Activated B cell treated with CpG ODN at 0.5 μM for 24 hours (primary cell): ENCODE results near the gene HIVEP3. TPM values are rescaled to one million over a fixed set of nuclear protein-coding genes. Genes with fewer than 3 reads are reported as not detected.

Experiments used
- ATAC-seq: fragments of 200-7000 bp; cut with Tn5 transposase; one replicate; pipeline ENCODE4 v1.10.0; 2021; ENCODE audit warnings: low read depth, mild to moderate bottlenecking, moderate library complexity
- CTCF ChIA-PET: fragments of 350-600 bp; sonication (Branson Sonifier 250); formaldehyde crosslinking; loops from one replicate; lab custom pipeline; 2021; ENCODE audit warnings: antibody characterized with exemption; lab: Charles Lee
- POLR2A ChIA-PET: fragments of 350-600 bp; sonication (Branson Sonifier 250); formaldehyde crosslinking; loops from one replicate; lab custom pipeline; 2021; ENCODE audit warnings: antibody characterized with exemption; lab: Charles Lee
- DNase-seq: peaks from one replicate; pipeline ENCODE4 v3.0.0; 2022
- H3K27ac Mint-ChIP-seq: one replicate; pipeline ENCODE4 v1.8.0; 2020; ENCODE audit warnings: mixed read lengths
- H3K27me3 Mint-ChIP-seq: one replicate; pipeline ENCODE4 v1.8.0; 2021; ENCODE audit warnings: mixed read lengths
- H3K36me3 Mint-ChIP-seq: one replicate; pipeline ENCODE4 v1.8.0; 2021; ENCODE audit warnings: low read depth, mixed read lengths
- H3K4me1 Mint-ChIP-seq: one replicate; pipeline ENCODE4 v1.8.0; 2021; ENCODE audit warnings: mixed read lengths
- H3K4me3 Mint-ChIP-seq: one replicate; pipeline ENCODE4 v1.8.0; 2020; ENCODE audit warnings: mild to moderate bottlenecking, mixed read lengths
- H3K9me3 Mint-ChIP-seq: one replicate; pipeline ENCODE4 v1.8.0; 2020; ENCODE audit warnings: mixed read lengths
- intact Hi-C: fragments of 100-400 bp; cut with micrococcal nuclease; formaldehyde crosslinking; loops from one replicate; pipeline ENCODE4 v1.15.1; 2024
- total RNA-seq: library from RNA; stranded (reverse); gene quantifications from 2 replicates; pipeline ENCODE4 v1.2.3, GENCODE V29; 2022
- TF ChIP-seq, protein P1 (sequence below): fragments of 200-600 bp; IDR thresholded peaks from one replicate; pipeline ENCODE4 v1.8.0; 2022; ENCODE audit warnings: antibody characterized with exemption, mild to moderate bottlenecking

HIVEP3 gene
- total RNA-seq, 1 donor from 2014 or later, result 14.4 TPM

DNA sequence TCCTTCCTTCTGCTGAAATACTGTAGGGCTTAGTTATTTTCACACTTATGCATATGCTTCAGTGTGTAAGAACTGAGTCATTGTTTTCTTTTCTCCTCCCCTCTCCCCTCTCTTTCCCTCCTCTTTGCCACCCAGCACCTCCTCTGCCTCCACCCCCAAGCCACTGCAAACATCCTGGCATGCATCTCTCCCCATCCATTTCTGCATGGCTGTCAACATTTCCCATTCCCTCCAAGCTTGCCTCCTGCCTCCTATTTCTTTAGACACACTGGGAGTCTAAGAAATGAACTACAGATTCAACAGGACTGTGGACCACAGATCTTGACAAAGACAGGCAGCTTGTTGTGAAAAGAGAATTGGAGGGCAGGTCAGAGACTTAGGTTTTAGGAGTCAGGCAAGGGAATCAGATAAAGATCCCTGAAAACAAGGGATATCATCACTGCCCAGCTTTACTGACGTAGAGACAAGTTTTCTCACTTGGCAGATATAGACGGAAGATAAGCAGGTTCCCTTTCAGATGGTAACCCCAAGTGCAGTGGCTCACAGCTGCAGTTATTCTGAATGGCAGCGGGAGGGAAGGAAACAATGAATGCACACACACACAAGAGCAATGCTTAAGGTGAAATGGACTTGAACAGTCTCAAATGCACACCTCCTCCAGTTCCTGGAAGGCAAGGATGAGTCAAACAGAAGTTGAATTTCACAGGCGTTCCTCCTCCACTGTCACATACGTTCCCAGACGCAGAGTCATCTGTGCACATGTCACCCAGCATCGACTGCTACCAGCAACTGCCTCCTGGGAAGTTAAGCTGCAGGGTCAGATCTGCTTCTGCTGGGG lies 56.1 kb downstream of the HIVEP3 start:
- Mint-ChIP-seq H3K36me3 (no peaks in the 10 kb centered on the region), H3K9me3 (no peaks in the 10 kb centered on the region), H3K4me3 (no peak overlapping the region), H3K4me1 (peaks cover 19% of the 10 kb centered on the region), H3K27ac (no peak overlapping the region), H3K27me3 (peaks cover 4% of the 10 kb centered on the region)
- TF ChIP-seq, protein P1, sequence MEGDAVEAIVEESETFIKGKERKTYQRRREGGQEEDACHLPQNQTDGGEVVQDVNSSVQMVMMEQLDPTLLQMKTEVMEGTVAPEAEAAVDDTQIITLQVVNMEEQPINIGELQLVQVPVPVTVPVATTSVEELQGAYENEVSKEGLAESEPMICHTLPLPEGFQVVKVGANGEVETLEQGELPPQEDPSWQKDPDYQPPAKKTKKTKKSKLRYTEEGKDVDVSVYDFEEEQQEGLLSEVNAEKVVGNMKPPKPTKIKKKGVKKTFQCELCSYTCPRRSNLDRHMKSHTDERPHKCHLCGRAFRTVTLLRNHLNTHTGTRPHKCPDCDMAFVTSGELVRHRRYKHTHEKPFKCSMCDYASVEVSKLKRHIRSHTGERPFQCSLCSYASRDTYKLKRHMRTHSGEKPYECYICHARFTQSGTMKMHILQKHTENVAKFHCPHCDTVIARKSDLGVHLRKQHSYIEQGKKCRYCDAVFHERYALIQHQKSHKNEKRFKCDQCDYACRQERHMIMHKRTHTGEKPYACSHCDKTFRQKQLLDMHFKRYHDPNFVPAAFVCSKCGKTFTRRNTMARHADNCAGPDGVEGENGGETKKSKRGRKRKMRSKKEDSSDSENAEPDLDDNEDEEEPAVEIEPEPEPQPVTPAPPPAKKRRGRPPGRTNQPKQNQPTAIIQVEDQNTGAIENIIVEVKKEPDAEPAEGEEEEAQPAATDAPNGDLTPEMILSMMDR, result no peak
- POLR2A ChIA-PET, result no interaction called here
- DNase-seq, result no peak
- CTCF ChIA-PET, result interaction anchor here (1.1 kb wide), 1 partner anchor 288 kb away, joined by 4 read pairs; no protein-coding TSS in a partner anchor
- ATAC-seq, result no peak
- intact Hi-C loops, result no loop called here

GRCh38 chr1:41861535-41862383 lies 57.0 kb downstream of the HIVEP3 start:
- ChIA-PET POLR2A (no interaction called here), CTCF (interaction anchor here (0.8 to 1.1 kb wide), 2 partner anchors 50 to 287 kb away, joined by 3 to 4 read pairs; no protein-coding TSS in a partner anchor)
- no peak for DNase-seq
- Mint-ChIP-seq H3K36me3 (no peaks in the 10 kb centered on the region), H3K4me1 (peaks cover 18% of the 10 kb centered on the region), H3K27ac (no peak overlapping the region), H3K27me3 (peaks cover 4% of the 10 kb centered on the region), H3K9me3 (no peaks in the 10 kb centered on the region), H3K4me3 (no peak overlapping the region)
- TF ChIP-seq, protein P1, result no peak
- ATAC-seq, result no peak
- intact Hi-C loops, result no loop called here

- Mint-ChIP-seq H3K36me3 (no peaks in the 10 kb centered on the region), H3K27ac (no peak overlapping the region), H3K27me3 (peaks cover 4% of the 10 kb centered on the region), H3K4me3 (no peak overlapping the region), H3K4me1 (peaks cover 18% of the 10 kb centered on the region), H3K9me3 (no peaks in the 10 kb centered on the region)
- TF ChIP-seq, protein P1, result no peak
- POLR2A ChIA-PET, result no interaction called here
- ATAC-seq (no peak), DNase-seq (no peak)
- intact Hi-C loops, result no loop called here
- CTCF ChIA-PET, result no interaction called here
These were observed 58.0 kb downstream of the HIVEP3 start for GRCh38 chr1:41860771-41861170.

- ChIA-PET POLR2A (no interaction called here), CTCF (no interaction called here)
- H3K27ac Mint-ChIP-seq, result no peak overlapping the region
- no peak for ATAC-seq
- peaks cover 2% of the 10 kb centered on the region for H3K9me3 Mint-ChIP-seq
- peaks cover 4% of the 10 kb centered on the region for H3K27me3 Mint-ChIP-seq
- intact Hi-C loops, result no loop called here
- DNase-seq, result no peak
- H3K4me3 Mint-ChIP-seq, result no peak overlapping the region
- TF ChIP-seq, protein P1, result no peak
- H3K4me1 Mint-ChIP-seq, result peaks cover 18% of the 10 kb centered on the region
- H3K36me3 Mint-ChIP-seq, result no peaks in the 10 kb centered on the region
These were observed 58.5 kb downstream of the HIVEP3 start for GRCh38 chr1:41860214-41860613.

GRCh38 chr1:41859686-41860085 lies 59.0 kb downstream of the HIVEP3 start:
- CTCF ChIA-PET, result no interaction called here
- peaks cover 2% of the 10 kb centered on the region for H3K9me3 Mint-ChIP-seq
- H3K27ac Mint-ChIP-seq, result no peak overlapping the region
- intact Hi-C loops, result no loop called here
- ATAC-seq, result no peak
- H3K27me3 Mint-ChIP-seq, result peaks cover 4% of the 10 kb centered on the region
- no peaks in the 10 kb centered on the region for H3K36me3 Mint-ChIP-seq
- TF ChIP-seq, protein P1, result no peak
- H3K4me1 Mint-ChIP-seq, result peaks cover 18% of the 10 kb centered on the region
- no peak for DNase-seq
- no peak overlapping the region for H3K4me3 Mint-ChIP-seq
- POLR2A ChIA-PET, result no interaction called here
